HG03460 (cell line): ENCODE results near the gene ADAMTS18.

Experiments used
- ATAC-seq: cut with Tn5 transposase; IDR thresholded peaks from one replicate; pipeline ENCODE4 v1.9.1; 2021; ENCODE audit not compliant: unreplicated experiment

Gene ADAMTS18

DNA sequence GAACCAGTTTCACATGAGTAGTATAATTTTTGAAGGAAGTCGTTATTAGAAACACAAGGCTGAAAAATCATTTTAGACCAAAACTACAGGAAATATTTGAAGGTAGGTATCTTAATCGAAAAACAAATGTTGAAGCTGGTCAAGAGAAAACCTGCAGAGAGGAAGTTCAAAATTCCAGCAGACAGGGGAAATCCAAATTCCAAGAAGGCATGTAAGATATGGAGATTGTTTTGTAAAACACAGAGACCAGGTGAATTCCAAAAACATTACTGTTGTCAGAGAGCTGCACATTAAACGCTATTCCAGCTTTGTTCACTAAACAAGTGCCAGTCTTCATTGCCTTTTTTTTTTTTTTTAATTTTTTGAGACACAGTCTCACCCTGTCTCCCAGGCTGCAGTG, 38.4 kb downstream of the ADAMTS18 start:
- ATAC-seq = no peak

DNA sequence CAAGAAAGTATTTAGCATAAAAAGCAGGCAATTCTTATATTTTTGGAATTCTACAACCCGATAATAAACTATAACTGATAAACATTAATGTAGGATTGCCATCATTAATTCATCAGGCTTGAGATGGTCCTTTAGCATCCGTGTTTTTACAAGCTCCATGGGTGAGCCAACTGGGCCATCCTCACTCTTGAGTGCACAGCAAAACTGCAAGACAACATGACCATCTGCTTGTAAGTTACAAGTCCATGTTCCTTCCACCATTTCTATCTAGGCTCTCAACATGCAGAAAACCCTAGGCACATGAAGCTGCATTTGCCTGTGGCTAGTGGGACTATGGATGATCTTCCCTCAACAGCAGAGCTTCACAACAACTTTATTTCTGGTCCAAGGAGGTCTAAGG, 40.1 kb downstream of the ADAMTS18 start:
- no peak for ATAC-seq

DNA sequence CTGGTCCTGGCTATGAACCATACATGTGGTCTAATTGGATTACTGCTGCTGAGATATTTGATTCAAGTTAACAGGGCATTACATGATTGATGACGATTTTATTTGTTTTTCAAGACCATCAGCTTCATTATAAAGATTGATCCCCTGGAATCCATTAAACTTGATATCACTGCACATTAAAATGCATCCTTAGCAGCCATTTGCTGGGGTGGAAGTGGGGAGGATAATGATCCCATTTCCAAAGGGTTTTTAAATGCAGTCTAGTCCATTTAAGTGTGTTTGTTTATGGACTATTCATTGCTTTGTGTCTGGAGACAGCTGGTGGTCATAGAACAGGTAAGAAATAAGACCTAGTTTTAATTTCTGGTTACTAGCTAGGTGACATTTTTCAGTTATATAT, 40.9 kb downstream of the ADAMTS18 start:
- ATAC-seq = no peak

DNA sequence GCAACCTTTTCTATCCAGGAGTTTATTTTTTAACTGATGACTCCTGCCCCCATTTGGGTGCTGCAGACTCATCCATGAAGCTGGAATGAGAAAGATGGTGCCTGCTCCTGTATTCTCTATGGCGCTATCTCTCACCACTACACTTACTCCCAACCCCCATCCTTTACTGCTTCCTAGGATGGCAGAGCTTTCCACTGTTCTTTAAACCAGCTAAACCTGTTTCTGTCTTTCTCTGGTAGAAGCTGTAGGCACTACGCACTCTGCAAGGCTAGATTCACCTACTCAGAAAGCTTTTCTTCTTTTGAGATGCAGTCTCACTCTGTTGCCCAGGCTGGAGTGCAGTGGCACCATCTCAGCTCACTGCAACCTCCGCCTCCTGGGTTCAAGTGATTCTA, 47.0 kb downstream of the ADAMTS18 start:
- no peak for ATAC-seq

DNA sequence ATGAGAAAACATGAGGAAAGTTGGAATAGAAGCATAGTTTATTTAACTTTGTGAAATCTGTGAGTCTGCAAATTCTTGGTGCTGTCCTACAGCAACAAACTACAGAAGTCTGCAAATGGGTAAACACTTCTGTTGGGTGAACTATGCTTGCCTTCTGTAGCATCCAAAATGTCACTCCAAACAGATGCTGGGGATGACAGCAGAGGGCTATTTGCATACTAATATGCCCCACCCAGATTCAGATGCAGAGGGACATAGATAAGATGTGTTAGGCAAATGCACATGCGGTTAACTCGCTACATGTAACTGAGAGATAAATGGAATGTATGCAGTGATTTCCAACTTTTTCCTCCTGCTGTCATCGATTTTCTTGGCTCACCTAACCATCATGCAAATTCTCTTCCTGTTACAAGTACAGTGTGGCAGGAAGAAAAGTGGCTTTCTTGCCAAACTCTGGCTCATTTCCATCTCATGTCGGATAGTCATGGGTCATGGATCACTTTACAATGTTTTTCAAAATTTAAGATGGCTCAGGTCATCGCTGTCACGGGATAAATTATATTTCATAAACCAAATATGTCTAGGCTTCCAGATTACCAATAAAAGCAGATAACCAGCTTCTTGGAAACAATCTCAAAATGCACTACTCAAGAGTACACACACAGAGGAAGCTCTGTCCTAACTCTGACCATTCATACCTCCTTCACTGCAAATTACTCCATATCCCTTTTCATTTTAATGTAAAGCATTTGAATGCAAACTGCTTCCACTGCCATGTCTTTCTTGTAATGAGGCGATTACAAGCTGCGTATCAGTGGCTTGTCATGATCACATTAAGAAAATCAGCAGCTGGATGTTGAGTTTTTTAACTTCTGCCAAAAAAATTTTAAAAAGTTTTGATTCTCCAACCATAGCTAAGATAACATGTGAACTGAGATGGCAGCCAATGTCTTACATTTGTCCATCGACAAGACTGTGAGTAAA, 47.7 kb downstream of the ADAMTS18 start:
- no peak for ATAC-seq

DNA sequence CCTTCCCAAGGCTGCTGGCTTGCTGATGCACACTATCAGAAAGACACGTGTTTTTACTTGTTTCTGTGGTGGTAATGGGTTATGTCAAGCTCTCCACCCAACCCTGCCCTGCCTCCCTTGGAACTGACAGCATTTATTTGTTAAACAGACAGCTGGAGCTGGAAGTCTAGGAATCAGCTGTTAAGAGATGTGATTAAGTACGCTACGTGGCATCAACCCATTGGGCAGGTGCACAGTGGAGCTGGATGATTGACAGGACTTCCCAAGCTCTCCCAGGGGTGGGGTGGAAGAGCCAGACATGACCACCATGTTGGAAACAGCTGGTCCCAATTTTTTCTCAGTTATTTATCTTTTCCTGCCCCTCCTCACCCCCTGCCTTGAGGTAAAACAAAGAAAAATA, 49.4 kb downstream of the ADAMTS18 start:
- no peak for ATAC-seq

DNA sequence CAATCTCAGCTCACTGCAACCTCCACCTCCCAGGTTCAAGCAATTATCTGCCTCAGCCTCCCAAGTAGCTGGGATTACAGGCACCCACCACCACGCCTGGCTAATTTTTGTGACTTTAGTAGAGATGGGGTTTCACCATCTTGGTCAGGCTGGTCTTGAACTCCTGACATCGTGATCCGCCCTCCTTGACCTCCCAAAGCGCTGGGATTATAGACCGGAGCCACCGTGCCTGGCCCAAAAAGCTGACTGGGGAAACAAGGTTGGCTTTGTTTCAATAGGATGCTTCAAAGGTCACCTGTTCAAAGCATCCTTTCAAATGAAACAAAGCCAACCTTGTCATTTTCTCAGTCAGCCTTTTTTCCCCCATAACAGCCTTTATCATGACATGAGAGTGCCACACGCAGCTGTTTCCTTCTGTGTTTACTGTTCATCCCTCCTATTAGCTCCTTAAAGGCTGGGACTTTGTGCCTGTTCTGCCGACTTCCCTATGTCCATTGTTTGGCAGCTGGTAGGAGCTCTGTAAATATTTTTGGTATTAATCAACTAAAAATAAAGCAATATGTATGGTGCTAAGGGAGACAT, 51.1 kb downstream of the ADAMTS18 start:
- no peak for ATAC-seq

DNA sequence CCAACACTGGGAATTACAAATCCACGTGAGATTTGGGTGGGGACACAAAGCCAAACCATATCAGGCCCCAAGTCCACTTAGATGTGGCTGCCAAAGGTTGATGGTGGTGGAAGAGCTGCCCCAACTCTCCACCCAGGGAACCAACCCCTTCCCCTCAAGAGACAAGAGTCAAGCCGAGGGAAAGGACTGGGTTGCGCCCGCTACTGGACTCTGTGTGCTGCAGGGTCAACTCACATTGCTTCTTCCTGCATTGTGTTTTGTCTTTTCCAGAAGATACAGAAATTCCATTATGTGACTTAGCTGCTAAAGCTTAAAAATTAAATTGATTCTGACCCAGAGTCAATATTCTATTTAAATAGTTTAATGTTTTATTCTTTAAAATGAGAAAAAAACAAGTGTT, 58.5 kb downstream of the ADAMTS18 start:
- ATAC-seq = no peak

DNA sequence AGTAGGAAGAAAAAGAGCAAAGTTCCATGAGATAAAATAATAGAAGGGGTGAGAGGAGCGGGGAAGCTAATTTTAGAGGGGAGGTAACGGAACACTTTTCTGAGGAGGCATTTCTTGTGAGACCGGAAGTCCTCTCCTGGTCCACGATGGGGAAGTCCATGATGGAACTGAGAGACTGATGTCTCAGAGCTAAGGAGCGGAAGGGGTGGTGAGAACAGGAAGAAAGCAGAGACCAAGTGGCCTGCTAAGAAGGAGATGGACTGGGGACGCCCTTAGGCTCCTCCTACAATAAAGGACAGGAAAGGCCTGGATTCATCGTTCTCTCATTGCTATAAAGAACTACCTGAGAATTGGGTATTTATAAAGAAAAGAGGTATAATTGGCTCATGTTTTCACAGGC, 59.4 kb downstream of the ADAMTS18 start:
- ATAC-seq = no peak

DNA sequence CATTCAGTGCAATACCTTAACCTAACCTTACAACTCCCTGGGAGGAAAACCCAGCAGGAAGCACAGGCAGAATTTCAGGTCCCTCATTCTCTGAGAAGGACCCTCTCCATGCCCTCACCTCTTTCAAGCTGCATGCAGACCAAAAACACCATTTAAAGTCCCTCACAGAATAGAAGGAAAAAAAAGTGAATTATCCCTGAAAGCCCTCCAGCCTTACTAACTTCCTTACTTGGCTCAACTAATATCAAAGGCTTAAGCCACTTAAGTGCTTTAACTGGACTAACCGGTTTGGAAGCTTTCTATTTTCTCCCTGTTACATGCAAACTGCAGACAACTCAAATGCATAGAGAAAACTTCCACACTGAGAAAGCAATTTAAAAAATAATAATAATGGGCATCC, 60.5 kb downstream of the ADAMTS18 start:
- no peak for ATAC-seq

DNA sequence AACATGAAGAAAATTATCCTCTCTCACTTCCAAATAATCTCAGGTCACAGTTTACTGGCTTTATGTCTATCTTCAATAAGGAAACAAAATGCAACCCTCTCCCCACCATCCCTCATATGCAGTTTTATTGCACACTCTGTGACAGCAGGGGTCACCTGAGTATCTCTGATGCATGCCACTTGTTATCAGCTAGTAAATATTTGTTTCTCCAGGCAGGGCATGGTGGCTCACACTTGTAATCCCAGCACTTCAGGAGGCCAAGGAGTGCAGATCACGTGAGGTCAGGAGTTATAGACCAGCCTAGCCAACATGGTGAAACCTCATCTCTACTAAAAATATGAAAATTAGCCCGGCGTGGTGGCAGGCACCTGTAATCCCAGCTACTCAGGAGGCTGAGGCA, 61.1 kb downstream of the ADAMTS18 start:
- ATAC-seq = no peak

DNA sequence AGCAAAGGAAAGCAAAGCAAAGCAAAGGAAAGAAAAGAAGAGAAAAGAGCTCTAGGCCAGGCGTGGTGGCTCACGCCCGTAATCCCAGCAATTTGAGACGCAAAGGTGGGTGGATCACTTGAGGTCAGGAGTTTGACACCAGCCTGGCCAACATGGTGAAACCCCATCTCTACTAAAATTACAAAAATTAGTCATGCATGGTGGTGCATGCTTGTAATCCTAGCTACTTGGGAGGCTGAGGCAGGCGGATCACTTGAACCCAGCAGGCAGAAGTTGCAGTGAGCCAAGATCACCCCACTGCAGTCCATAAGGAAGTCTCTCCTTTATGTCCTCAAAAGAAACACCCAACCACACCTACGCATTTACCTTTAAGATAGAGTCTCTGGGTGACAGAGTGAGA, 70.1 kb downstream of the ADAMTS18 start:
- no peak for ATAC-seq

DNA sequence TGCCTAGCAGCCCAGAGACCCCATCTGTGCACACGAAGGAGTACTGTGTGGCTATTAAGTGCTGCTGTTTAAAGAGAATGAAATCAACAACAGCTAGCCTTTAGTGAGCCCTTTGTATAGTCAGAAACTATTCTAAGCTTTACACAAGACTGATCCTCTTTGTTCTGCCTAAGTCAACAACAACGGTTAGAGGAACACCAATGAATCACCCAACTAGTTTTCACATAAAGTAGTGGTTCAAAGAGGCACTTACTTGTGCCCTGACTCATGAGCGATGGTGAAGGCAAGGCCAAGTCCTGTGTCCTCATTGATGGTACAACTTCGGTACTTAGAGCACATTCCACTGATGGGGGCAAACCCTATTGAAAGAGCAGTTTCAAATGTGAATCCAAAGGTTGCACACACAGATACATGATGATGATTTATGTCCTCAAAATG, 75.8 kb downstream of the ADAMTS18 start:
- no peak for ATAC-seq

DNA sequence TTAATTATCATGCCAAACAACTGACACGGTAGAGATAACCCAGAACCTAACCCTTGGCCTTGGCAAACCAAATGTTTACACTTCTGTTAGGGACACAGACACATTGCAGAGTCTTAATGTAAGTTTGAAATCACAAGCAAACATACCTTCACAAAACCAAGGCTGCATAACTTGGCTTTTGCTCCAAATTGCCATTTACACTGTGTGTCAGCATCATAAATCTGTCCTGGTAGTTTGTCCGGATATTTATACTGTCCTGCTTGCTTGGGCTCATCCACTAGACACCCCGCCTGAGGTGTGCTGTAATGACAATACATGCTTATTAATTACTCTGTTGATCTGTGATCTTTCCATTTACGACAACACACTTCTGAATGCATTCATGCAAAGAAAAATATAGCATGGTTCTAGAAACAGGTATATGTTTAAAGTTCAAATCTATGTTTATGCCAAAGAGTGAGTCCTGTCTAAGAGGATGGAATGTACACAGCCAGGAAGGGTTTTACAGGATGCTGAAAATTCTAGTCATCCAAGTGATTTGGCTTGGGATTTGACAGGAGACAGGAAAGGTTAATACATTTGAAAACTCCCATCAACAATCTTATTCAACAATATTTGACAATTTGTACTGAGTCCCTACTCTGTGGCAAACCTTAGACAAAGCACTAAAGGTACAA, 81.1 kb downstream of the ADAMTS18 start:
- ATAC-seq = no peak

DNA sequence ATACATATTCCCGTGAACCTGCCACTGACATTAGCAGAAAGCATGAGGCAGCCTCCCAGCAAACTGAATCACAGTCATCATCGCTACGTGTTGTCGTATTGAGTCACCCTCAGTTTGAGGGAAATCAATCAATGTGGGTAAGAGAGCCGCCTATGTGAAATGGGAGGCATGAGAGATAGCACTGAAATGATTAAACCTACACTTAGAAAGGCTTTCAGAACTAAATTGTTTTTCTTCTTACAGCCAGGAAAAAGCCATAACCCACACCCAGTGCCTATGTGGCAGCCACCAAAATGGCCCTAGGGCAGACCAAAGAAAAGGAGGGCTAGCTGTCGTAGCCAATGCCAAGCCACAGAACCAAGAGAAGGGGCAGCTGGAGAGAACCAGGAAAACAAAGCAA, 90.5 kb downstream of the ADAMTS18 start:
- no peak for ATAC-seq

DNA sequence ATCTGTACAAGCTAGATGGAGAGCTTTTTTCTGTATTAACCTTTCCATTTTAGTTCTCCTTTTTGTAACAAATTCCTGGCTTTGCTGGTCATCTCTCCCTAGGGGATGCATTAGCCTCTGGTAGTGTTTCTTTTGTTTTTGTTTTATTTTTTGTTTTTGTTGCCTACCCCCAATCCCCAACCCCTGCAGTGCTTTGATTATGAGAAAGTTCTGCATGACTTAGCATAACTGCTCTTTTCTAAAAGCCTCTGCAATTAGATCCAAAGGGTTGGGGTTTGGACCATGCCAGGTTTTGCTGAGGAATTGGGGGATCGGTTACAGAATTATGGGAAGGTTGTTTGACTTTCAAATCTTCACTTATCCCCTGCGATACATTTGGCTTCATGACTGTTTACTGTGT, 98.2 kb downstream of the ADAMTS18 start:
- ATAC-seq = no peak

DNA sequence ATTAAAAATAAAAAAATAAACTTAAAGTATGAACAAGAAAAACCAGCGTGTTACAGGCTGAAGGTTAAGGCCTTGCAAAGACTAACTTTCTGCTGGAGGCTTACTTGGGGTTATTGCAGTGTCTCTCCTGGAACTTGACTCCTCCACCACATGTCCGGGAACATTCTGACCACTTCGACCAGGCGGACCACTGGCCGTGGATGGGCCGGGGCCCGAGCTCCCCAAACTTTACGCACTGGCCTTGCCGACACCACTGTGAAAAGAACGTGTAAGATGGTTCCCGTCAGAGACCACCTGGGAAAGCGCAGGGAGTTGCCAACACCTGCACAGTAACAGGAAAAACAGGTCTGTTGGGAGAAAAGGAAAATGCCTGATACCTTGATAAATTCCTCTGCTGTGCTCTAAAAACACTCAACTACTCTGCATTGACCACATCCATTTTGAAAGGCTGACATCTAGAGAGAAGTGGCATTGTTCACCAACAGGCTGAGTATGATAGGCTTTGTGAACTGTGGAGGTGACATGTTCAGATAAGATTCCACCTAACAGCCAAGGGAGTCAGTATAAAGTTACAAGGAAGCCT, 99.1 kb downstream of the ADAMTS18 start:
- ATAC-seq = no peak

DNA sequence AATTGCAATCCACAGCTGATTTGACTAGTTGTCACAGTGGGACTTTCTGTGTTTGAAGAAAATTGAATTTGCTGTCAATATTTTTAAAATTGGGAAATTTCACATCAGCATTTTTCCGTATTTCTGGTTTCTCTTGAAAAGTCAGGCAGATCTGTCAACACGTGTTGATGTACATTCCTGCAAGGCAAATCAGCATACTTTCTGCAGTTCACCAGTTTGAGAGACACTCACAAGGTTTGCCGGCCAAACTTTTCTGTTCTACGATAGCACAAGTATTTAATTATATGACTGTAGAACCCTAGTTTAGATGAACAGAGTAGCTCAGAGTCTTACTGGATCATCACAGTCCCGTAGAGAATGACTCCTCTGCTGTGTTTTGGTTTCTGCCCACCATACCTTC, 102.0 kb downstream of the ADAMTS18 start:
- no peak for ATAC-seq

DNA sequence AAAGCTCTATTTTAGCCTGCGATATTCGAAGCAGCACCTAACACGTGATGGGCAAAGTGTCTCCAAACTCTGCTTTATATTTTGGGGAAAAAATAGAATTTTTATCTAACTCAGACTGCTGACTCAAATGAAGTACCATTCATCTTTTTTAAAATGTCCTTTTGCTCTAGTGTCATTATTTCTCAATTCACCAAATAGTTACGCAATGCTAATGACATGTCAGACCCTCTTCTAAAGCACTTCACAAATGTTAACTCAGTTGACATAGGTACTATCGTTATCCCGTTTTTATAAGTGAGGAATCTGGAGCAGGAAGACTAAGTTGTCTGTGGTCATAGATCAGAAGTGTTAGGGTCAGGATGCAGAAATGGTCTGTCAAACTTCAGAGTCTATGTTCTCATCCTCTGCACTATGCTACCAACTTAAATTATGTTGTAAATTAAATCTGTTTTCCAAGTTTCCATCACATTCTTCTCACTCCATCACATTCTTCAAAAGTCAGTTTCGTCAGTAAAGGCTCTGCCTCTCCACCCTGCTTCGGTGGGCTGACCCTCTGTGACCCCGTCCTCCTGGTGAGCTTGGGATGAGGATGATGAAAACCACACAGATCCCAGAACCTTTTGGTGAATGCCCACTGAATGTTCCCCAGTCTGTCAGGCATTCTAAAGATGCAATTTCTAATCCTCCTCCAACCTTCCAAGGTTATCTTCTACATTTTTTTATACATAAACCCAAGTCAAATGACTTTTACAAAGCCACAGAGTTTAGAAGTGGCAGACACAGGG, 102.8 kb downstream of the ADAMTS18 start:
- ATAC-seq = no peak

DNA sequence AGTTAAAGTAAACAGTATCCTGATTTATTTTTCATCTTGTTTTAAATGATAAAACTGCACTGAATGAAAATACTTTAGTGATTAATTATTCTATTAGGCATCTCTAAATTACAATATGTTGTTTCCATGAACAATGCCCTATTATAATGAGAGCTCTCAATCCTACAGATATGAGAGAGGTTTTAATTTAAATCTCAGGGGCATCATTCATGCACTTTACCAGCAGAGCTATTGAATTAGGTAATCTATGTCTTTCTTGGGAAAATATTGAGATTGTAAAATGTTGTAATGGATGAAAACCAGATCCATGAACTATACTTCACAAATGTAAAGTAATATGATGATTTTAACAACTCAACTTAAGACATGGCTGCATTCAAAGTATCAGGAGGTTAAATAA, 103.8 kb downstream of the ADAMTS18 start:
- no peak for ATAC-seq
